T-helper 1 cell treated with Interleukin-12 subunit alpha and Interleukin-12 subunit beta and Interleukin-4 antibody, amounts not matched to agents 30 ng/mL and 1 ng/mL, for 36 hours (primary cell): ENCODE results near the gene SLC5A10. TPM values are rescaled to one million over a fixed set of nuclear protein-coding genes. Genes with fewer than 3 reads are reported as not detected.
"Not testable (repeated sequence)": the region's sequence is repeated elsewhere in the genome, so short reads cannot be mapped to it uniquely, and the experiment has no call there.

ENCODE experiments used
- intact Hi-C: fragments of 100-400 bp; cut with micrococcal nuclease; formaldehyde crosslinking; loops from one replicate; pipeline ENCODE4 v1.15.1; 2024
- total RNA-seq: library from RNA; stranded (reverse); gene quantifications from 2 replicates; pipeline ENCODE4 v1.2.3, GENCODE V29; 2022

Gene SLC5A10
- total RNA-seq, 1 donor from 2014 or later, result not detected

- intact Hi-C loops, result no loop called here
Measured at GRCh38 chr17:18946536-18946935, 5.4 kb upstream of the SLC5A10 start.

GRCh38 chr17:18947866-18948265, 4.1 kb upstream of the SLC5A10 start:
- intact Hi-C loops, result no loop called here

GRCh38 chr17:18948476-18949006, 3.4 kb upstream of the SLC5A10 start:
- intact Hi-C loops, result no loop called here

- intact Hi-C loops, result no loop called here
Measured at GRCh38 chr17:18949566-18949965, 2.4 kb upstream of the SLC5A10 start.

- intact Hi-C loops, result no loop called here
Measured at GRCh38 chr17:18950346-18950745, 1.6 kb upstream of the SLC5A10 start.

GRCh38 chr17:18950944-18951905, 740 bp upstream of the SLC5A10 start:
- intact Hi-C loops, result no loop called here

- intact Hi-C loops, result no loop called here
Measured at GRCh38 chr17:18953231-18953728, 1.3 kb downstream of the SLC5A10 start.

- intact Hi-C loops, result no loop called here
Measured at GRCh38 chr17:18954321-18954720, 2.4 kb downstream of the SLC5A10 start.

GRCh38 chr17:18955009-18955408, 3.0 kb downstream of the SLC5A10 start:
- intact Hi-C loops, result loop anchor here (1.0 kb wide), 2 partner anchors 33 to 54 kb away; no protein-coding TSS in a partner anchor

GRCh38 chr17:18956021-18956420, 4.1 kb downstream of the SLC5A10 start:
- intact Hi-C loops, result not testable (repeated sequence)

GRCh38 chr17:18956581-18956980, 4.6 kb downstream of the SLC5A10 start:
- intact Hi-C loops, result no loop called here

GRCh38 chr17:18957831-18958230, 5.9 kb downstream of the SLC5A10 start:
- intact Hi-C loops, result no loop called here

GRCh38 chr17:18958611-18959010, 6.6 kb downstream of the SLC5A10 start:
- intact Hi-C loops, result no loop called here

GRCh38 chr17:18959071-18959844, 7.3 kb downstream of the SLC5A10 start:
- intact Hi-C loops, result no loop called here

GRCh38 chr17:18959845-18960240, 7.9 kb downstream of the SLC5A10 start:
- intact Hi-C loops, result no loop called here

GRCh38 chr17:18960241-18960665, 8.3 kb downstream of the SLC5A10 start:
- intact Hi-C loops, result no loop called here

- intact Hi-C loops, result no loop called here
Measured at GRCh38 chr17:18960803-18961511, 9.0 kb downstream of the SLC5A10 start.

- intact Hi-C loops, result no loop called here
Measured at GRCh38 chr17:18961634-18962493, 9.9 kb downstream of the SLC5A10 start.

GRCh38 chr17:18962494-18962815, 10.5 kb downstream of the SLC5A10 start:
- intact Hi-C loops, result no loop called here
